ENCODE measurements around the gene NAA35.

GRCh38 chr9:85904975-85905374 is 36.0 kb upstream of the NAA35 start:
- TF ChIP-seq CTCF (IDR thresholded peaks at IDR 0.05) (no peak), POLR2A (IDR thresholded peaks at IDR 0.05) (no peak)

Measured in vagina (tissue), 2 donors.